ENCODE data around the gene KCND1.

DNA sequence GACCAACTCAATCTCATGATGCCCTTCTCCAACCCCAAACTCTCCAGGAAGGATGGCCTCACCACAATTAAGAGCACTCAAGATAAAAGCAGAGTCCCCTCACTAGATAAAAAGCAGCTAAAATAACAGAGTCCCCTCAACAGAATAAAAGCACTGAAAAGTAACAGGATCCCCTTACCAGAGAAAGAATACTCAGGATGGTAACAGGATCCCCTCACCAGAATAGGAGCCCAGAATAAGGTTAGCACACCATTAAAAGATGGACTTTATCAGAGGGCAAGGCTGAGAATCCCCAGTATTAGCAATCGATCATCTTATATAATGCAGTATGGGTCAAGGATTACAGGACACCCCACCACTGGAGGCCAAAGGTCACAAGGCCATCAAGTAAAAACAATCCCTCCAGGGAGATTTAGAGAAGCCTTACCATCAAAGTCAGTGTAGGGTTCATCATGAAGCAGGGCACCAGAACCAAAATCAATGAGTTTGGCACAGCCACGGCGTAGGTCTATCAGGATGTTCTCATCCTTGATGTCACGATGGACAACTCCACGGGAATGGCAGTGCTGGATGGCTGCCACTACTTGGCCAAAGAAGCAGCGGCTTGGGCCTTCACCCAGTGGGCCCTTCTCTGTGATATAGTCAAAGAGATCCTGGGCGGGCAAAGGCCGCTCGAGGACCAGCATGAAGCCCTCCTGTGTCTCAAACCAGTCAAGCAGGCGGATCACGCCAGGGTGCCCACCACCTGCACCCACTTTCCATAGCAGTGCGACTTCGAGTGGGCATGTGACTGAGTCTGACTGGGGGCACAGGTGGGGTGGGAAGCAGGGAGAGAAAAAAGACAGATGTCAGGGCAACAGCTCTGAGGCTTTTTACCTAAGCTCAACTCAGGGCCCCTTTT is 56.8 kb downstream of the KCND1 start:
- TF ChIP-seq, protein P1, sequence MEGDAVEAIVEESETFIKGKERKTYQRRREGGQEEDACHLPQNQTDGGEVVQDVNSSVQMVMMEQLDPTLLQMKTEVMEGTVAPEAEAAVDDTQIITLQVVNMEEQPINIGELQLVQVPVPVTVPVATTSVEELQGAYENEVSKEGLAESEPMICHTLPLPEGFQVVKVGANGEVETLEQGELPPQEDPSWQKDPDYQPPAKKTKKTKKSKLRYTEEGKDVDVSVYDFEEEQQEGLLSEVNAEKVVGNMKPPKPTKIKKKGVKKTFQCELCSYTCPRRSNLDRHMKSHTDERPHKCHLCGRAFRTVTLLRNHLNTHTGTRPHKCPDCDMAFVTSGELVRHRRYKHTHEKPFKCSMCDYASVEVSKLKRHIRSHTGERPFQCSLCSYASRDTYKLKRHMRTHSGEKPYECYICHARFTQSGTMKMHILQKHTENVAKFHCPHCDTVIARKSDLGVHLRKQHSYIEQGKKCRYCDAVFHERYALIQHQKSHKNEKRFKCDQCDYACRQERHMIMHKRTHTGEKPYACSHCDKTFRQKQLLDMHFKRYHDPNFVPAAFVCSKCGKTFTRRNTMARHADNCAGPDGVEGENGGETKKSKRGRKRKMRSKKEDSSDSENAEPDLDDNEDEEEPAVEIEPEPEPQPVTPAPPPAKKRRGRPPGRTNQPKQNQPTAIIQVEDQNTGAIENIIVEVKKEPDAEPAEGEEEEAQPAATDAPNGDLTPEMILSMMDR (IDR thresholded peaks at IDR 0.05; ENCODE audit: insufficient read depth, low read length, poor library complexity, severe bottlenecking) = no peak
- TF ChIP-seq EZH2phosphoT487 (conservative IDR thresholded peaks at IDR 0.05; ENCODE audit: low read length) = no peak
